Uterus (tissue), 4 donors: ENCODE data around the gene ZCWPW2. TPM values are rescaled to one million over a fixed set of nuclear protein-coding genes. Genes with fewer than 3 reads are reported as not detected.
A peak's percentile ranks its signal among the peaks of the same experiment; 100 is the strongest.

Experiments
- DNase-seq, 2 donors: peaks; one replicate each; pipeline ENCODE4 v3.0.0-alpha.2; 2019 to 2020
- H3K27ac ChIP-seq, 2 donors: fragments of 200-600 bp; sonication (generic); 1 replicate in 1 of 2; 2 replicates in 1 of 2; pipeline ENCODE4 v1.5.1; 2016 to 2018
- H3K27me3 ChIP-seq, 2 donors: fragments of 200-600 bp; sonication (generic); one replicate each; pipeline ENCODE4 v1.5.1; 2018 to 2019; ENCODE audit warnings: control low read depth in 1 of 2
- H3K36me3 ChIP-seq, 2 donors: fragments of 200-600 bp; sonication (generic); one replicate each; pipeline ENCODE4 v1.5.1; 2019; ENCODE audit warnings: control low read depth in 1 of 2
- H3K4me1 ChIP-seq, 2 donors: fragments of 200-600 bp; sonication (generic); one replicate each; pipeline ENCODE4 v1.5.1; 2018 to 2019; ENCODE audit warnings: control low read depth in 1 of 2
- H3K4me3 ChIP-seq, 2 donors: fragments of 200-600 bp; sonication (generic); 1 replicate in 1 of 2; 2 replicates in 1 of 2; pipeline ENCODE4 v1.5.1; 2018 to 2019; ENCODE audit warnings: mild to moderate bottlenecking in 1 of 2
- H3K9me3 ChIP-seq, 2 donors: fragments of 200-600 bp; sonication (generic); one replicate each; pipeline ENCODE4 v1.5.1; 2019; ENCODE audit warnings: control low read depth in 1 of 2
- POLR2A ChIP-seq, 2 donors: fragments of 450-650 bp; IDR thresholded peaks; one replicate each; pipeline ENCODE4 v1.6.1; 2016; ENCODE audit warnings: antibody characterized with exemption in 2 of 2, mild to moderate bottlenecking in 1 of 2, moderate library complexity in 1 of 2
- intact Hi-C: fragments of 100-400 bp; cut with DNase I; formaldehyde crosslinking; loops from one replicate; pipeline ENCODE4 v1.15.1; 2023; ENCODE audit warnings: low total_unique reads
- total RNA-seq, 4 donors: library from RNA; depleted of rRNA in 3 of 4; stranded (reverse); fragments of >200 nt in 3 of 4; gene quantifications; one replicate each; pipeline versions ENCODE4 v1.1.0 to v1.2.4, GENCODE V29; 2014 to 2023
- TF ChIP-seq, protein P1 (sequence below), 4 experiments: fragments of 200-600 bp in 2 of 4; fragments of 450-650 bp in 2 of 4; sonication (generic) in 2 of 4; IDR thresholded peaks; one replicate each; pipeline ENCODE4 v1.5.1; 2016 to 2019; ENCODE audit warnings: antibody characterized with exemption in 4 of 4, mild to moderate bottlenecking in 2 of 4, moderate library complexity in 1 of 4
- donor health status: DM: yes; HTN: yes; CAD: no.

ZCWPW2 gene
- total RNA-seq, 4 donors from 2014 or later: 1.5 to 2.6 TPM; not detected in 2

DNA sequence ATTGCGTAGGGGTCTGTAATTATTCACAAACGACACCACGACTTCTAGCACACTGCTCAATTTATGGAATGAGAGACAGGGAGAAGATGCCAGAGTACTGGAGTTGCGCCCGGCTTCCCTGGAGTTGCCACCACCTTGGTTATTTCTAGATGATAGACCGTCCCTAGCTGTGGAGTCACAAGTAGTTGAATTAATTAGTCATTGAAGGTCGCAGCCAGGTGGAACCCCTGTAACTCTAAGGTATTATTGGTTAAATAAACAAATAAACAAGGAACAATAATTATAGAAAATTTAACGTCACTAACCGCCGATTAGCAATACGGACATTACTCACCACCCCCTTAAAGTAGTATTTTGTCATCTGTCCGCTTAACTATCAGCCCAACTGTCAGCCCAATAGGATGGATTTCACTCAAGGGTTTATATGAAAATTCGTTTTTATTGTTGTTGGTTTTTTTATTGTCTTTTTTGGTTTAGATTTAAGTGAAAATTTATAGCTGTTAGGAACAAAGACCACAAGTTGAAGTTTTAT lies 1.0 kb downstream of the ZCWPW2 start:
- intact Hi-C loops: no loop called here
- Histone ChIP-seq H3K9me3 (no peaks in the 10 kb centered on the region), H3K4me1 (peaks cover 0 to 7% of the 10 kb centered on the region in 2 donors), H3K36me3 (no peaks in the 10 kb centered on the region), H3K27me3 (no peaks in the 10 kb centered on the region), H3K4me3 (peak overlapping the region; percentile 61 to 70), H3K27ac (peak overlapping the region; percentile 96 to 99)
- TF ChIP-seq, protein P1, sequence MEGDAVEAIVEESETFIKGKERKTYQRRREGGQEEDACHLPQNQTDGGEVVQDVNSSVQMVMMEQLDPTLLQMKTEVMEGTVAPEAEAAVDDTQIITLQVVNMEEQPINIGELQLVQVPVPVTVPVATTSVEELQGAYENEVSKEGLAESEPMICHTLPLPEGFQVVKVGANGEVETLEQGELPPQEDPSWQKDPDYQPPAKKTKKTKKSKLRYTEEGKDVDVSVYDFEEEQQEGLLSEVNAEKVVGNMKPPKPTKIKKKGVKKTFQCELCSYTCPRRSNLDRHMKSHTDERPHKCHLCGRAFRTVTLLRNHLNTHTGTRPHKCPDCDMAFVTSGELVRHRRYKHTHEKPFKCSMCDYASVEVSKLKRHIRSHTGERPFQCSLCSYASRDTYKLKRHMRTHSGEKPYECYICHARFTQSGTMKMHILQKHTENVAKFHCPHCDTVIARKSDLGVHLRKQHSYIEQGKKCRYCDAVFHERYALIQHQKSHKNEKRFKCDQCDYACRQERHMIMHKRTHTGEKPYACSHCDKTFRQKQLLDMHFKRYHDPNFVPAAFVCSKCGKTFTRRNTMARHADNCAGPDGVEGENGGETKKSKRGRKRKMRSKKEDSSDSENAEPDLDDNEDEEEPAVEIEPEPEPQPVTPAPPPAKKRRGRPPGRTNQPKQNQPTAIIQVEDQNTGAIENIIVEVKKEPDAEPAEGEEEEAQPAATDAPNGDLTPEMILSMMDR (IDR thresholded peaks at IDR 0.05): peak in 1 of 4 experiments; percentile 0
- TF ChIP-seq POLR2A (IDR thresholded peaks at IDR 0.05): no peak
- DNase-seq: no peak

DNA sequence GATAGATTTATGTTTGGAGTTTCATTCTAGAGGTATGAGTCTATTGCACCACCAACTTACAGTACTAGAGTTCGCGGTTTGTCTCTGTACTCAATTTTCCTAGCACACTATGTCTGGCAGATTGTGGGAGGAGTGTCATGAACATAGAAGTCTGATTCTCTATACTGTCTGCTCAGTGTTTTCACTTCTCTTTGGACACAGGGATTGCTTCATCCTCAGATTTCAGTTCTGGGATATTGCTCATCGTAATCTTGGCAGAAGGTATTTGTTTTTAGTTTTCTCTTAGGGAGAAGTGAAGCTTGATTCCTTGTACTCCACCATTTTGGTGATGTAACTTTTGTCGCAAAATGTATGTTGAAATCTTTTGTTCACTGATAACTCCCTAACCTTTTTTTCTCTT lies 27.9 kb downstream of the ZCWPW2 start:
- Histone ChIP-seq H3K4me3 (no peak overlapping the region), H3K9me3 (no peaks in the 10 kb centered on the region), H3K36me3 (no peaks in the 10 kb centered on the region), H3K4me1 (no peaks in the 10 kb centered on the region), H3K27me3 (no peaks in the 10 kb centered on the region), H3K27ac (no peak overlapping the region)
- no peak for DNase-seq
- no peak for TF ChIP-seq POLR2A (IDR thresholded peaks at IDR 0.05)
- TF ChIP-seq, protein P1 (IDR thresholded peaks at IDR 0.05): no peak
- intact Hi-C loops: no loop called here

DNA sequence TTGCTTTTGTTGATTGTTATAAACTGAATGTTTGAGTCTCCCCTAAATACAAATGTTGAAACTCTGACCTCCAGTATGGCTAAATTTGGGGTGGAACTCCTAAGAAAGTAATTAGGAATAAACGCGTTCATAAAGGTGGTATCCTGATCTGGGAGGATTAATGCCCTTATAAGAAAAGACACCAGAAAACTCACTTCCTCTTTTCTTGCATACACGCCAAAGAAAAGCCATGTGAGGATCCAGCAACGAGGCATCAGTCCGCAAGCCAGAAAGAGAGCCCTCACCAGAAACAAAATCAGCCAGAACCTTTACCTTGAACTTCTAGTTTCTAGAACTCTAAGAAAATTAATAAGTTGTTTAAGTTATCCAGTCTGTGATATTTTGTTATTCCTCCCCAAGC lies 37.5 kb downstream of the ZCWPW2 start:
- DNase-seq: no peak
- no peaks in the 10 kb centered on the region for H3K27me3 ChIP-seq
- TF ChIP-seq POLR2A (IDR thresholded peaks at IDR 0.05): no peak
- TF ChIP-seq, protein P1 (IDR thresholded peaks at IDR 0.05): no peak
- H3K4me3 ChIP-seq: no peak overlapping the region
- H3K4me1 ChIP-seq: no peaks in the 10 kb centered on the region
- no peak overlapping the region for H3K27ac ChIP-seq
- H3K36me3 ChIP-seq: no peaks in the 10 kb centered on the region
- intact Hi-C loops: no loop called here
- H3K9me3 ChIP-seq: no peaks in the 10 kb centered on the region

DNA sequence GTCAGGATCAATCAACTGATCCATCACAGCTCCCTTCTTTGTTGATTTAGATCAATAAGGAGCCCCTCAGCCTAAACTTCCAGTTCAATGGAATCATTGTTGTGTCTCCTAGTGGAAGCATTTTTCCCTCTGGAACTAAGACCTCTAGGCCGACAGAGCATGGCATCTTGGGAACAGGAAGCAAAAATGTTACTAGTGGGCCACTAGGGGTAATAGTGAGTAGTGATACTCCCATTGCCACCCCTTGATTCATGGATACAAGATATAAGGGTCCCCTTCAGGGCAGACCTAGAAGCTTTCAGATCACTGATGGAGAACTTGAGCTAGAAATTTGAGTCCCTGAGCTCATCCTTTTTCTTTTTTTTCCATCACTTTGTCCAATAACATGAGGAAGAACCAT lies 40.5 kb downstream of the ZCWPW2 start:
- Histone ChIP-seq H3K27ac (no peak overlapping the region), H3K27me3 (no peaks in the 10 kb centered on the region), H3K9me3 (peaks cover 0 to 5% of the 10 kb centered on the region in 2 donors), H3K36me3 (no peaks in the 10 kb centered on the region), H3K4me3 (no peak overlapping the region), H3K4me1 (no peaks in the 10 kb centered on the region)
- TF ChIP-seq POLR2A (IDR thresholded peaks at IDR 0.05): no peak
- TF ChIP-seq, protein P1 (IDR thresholded peaks at IDR 0.05): no peak
- DNase-seq: no peak
- intact Hi-C loops: no loop called here

DNA sequence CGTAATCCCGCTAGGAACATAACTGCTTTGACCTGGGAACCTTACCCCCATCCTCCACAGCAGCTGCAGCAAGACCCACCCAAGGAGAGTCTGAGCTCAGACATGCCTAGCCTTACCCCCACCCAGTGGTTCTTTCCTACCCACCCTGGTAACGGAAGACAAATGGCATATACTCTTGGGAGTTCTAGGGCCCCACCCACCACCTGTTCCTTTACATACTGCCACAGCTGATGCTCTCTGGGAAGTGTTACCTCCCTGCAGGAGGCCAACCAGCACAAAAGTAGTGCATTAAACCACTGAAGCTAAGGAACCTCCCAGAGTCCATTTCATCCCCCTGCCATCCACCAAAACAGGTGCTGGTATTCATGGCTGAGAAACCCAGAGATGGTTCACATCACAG lies 50.7 kb downstream of the ZCWPW2 start:
- no peak overlapping the region for H3K27ac ChIP-seq
- DNase-seq: no peak
- H3K36me3 ChIP-seq: no peaks in the 10 kb centered on the region
- H3K4me1 ChIP-seq: no peaks in the 10 kb centered on the region
- no peak overlapping the region for H3K4me3 ChIP-seq
- TF ChIP-seq, protein P1 (IDR thresholded peaks at IDR 0.05): no peak
- no peak for TF ChIP-seq POLR2A (IDR thresholded peaks at IDR 0.05)
- H3K27me3 ChIP-seq: no peaks in the 10 kb centered on the region
- intact Hi-C loops: no loop called here
- H3K9me3 ChIP-seq: peaks cover 0 to 40% of the 10 kb centered on the region in 2 donors
